HepG2 (cell line): ENCODE measurements around the gene DMRTC1B.
"Not testable (repeated sequence)": the region's sequence is repeated elsewhere in the genome, so short reads cannot be mapped to it uniquely, and the experiment has no call there.

Source experiments
- ATF1 ChIP-seq: IDR thresholded peaks from 2 replicates; pipeline ENCODE4 v1.6.1; 2016; ENCODE audit warnings: mild to moderate bottlenecking, control low read depth
- CTCF ChIP-seq: sonication (generic); formaldehyde crosslinking; IDR thresholded peaks from 2 replicates; pipeline ENCODE4 v1.5.0; 2020; ENCODE audit warnings: mild to moderate bottlenecking, missing genetic modification reagents, moderate library complexity
- GABPB1 ChIP-seq: IDR thresholded peaks from 2 replicates; pipeline ENCODE4 v1.6.1; 2016; ENCODE audit warnings: mild to moderate bottlenecking, missing genetic modification reagents, moderate library complexity, missing compliant biosample characterization
- PHB2 ChIP-seq: fragments of 450-650 bp; IDR thresholded peaks from 2 replicates; pipeline ENCODE4 v1.6.1; 2018; ENCODE audit not compliant: partially characterized antibody
- POLR2A ChIP-seq, 2 experiments: IDR thresholded peaks; 2 replicates each; pipeline ENCODE4 v1.6.1; 2011; ENCODE audit warnings: low read depth in 2 of 2, low read length in 2 of 2, mild to moderate bottlenecking in 1 of 2, moderate library complexity in 1 of 2; ENCODE audit not compliant: insufficient read depth in 1 of 2
- TP53 ChIP-seq: sonication (generic); formaldehyde crosslinking; conservative IDR thresholded peaks from 2 replicates; pipeline ENCODE4 v1.4.0; 2020; ENCODE audit warnings: missing genetic modification reagents
- ZNF766 ChIP-seq: sonication (generic); formaldehyde crosslinking; IDR thresholded peaks from 2 replicates; pipeline ENCODE4 v1.5.0; 2020; ENCODE audit warnings: missing genetic modification reagents, borderline replicate concordance
- TF ChIP-seq, protein P1 (sequence below): sonication (generic); formaldehyde crosslinking; IDR thresholded peaks from 2 replicates; pipeline ENCODE4 v1.4.0; 2020; ENCODE audit warnings: missing genetic modification reagents
- TF ChIP-seq, protein P2 (sequence below): sonication (generic); formaldehyde crosslinking; IDR thresholded peaks from 2 replicates; pipeline ENCODE4 v1.8.1; 2022; ENCODE audit warnings: mild to moderate bottlenecking, missing genetic modification reagents

DNA sequence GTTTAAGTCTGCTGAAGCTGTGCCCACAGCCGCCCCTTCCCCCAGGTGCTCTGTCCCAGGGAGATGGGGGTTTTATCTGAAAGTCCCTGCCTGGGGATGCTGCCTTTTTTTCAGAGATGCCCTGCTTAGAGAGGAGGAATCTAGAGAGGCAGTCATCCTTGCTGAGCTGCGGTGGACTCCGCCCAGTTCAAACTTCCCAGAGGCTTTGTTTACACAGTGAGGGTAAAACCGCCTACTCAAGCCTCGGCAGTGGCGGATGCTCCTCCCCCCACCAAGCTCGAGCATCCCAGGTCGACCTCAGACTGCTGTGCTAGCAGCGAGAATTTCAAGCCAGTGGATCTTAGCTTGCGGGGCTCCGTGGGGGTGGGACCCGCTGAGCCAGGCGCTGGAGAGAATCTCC is 54.0 kb downstream of the DMRTC1B start:
- not testable (repeated sequence) for TF ChIP-seq POLR2A (IDR thresholded peaks at IDR 0.05; ENCODE audit: insufficient read depth in 1 of 2, low read depth in 2 of 2, low read length in 2 of 2); ATF1; GABPB1 (CRISPR knock-in tag); CTCF (CRISPR knock-in tag); PHB2; TP53; ZNF766
- TF ChIP-seq, protein P1, sequence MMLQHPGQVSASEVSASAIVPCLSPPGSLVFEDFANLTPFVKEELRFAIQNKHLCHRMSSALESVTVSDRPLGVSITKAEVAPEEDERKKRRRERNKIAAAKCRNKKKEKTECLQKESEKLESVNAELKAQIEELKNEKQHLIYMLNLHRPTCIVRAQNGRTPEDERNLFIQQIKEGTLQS (CRISPR knock-in tag): not testable (repeated sequence)
- TF ChIP-seq, protein P2, sequence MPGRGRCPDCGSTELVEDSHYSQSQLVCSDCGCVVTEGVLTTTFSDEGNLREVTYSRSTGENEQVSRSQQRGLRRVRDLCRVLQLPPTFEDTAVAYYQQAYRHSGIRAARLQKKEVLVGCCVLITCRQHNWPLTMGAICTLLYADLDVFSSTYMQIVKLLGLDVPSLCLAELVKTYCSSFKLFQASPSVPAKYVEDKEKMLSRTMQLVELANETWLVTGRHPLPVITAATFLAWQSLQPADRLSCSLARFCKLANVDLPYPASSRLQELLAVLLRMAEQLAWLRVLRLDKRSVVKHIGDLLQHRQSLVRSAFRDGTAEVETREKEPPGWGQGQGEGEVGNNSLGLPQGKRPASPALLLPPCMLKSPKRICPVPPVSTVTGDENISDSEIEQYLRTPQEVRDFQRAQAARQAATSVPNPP (CRISPR knock-in tag): not testable (repeated sequence)
